HepG2 (cell line): ENCODE data around the gene PGA5. TPM values are rescaled to one million over a fixed set of nuclear protein-coding genes. Genes with fewer than 3 reads are reported as not detected.
A peak's percentile ranks its signal among the peaks of the same experiment; 100 is the strongest.

Experiments used
- ATAC-seq: fragments of 200-7000 bp; cut with Tn5 transposase; 3 replicates; pipeline ENCODE4 v1.9.1; 2020; ENCODE audit warnings: mild to moderate bottlenecking, moderate library complexity
- BruUV-seq: library from RNA; stranded (reverse); fragments of 400-500 nt; replicated peaks from 2 replicates; lab custom pipeline; 2021; lab: Mats Ljungman, UMichigan
- CTCF ChIA-PET: fragments of 300-600 bp; formaldehyde crosslinking; extraction: SDS; loops from one replicate; lab custom pipeline; 2021; ENCODE audit warnings: low total read pairs, inconsistent platforms, low intra/inter-chr PET ratio; lab: Yijun Ruan, JAX
- POLR2A ChIA-PET: fragments of 350-600 bp; sonication (Branson Sonifier 250); formaldehyde crosslinking; loops from one replicate; lab custom pipeline; 2020; ENCODE audit warnings: antibody characterized with exemption, inconsistent platforms; lab: Yijun Ruan, JAX
- DNase-seq: peaks from one replicate; pipeline ENCODE4 v3.0.0-alpha.2; 2015; ENCODE audit warnings: low spot score
- FAIRE-seq: peaks from 3 replicates; lab custom pipeline; 2011; peaks lifted over from hg19 to GRCh38; lab: Jason Lieb, UNC
- H2AFZ ChIP-seq: one replicate; pipeline ENCODE4 v1.6.1; 2011; ENCODE audit warnings: low read length, inconsistent platforms
- H3K27ac ChIP-seq: fragments of 300-600 bp; 3 replicates; pipeline ENCODE4 v1.8.0; 2011; ENCODE audit warnings: mixed run types, mild to moderate bottlenecking, mixed read lengths, low read length, inconsistent platforms; ENCODE audit not compliant: insufficient read depth; ENCODE audit errors: extremely low read length
- H3K27me3 ChIP-seq, 2 experiments: fragments of 200-600 bp in 1 of 2; 2 replicates in 1 of 2; 3 replicates in 1 of 2; pipeline versions ENCODE4 v1.6.0 to v1.8.0; 2011; ENCODE audit warnings: low read length in 2 of 2, mild to moderate bottlenecking in 2 of 2, moderate library complexity in 2 of 2, inconsistent platforms in 1 of 2; ENCODE audit not compliant: insufficient read depth in 2 of 2, control insufficient read depth in 1 of 2
- H3K36me3 ChIP-seq, 2 experiments: fragments of 200-600 bp in 1 of 2; replicated peaks in 1 of 2; 2 replicates in 1 of 2; 3 replicates in 1 of 2; pipeline versions ENCODE4 v1.5.1 to v1.8.0; 2011; ENCODE audit warnings: low read length in 2 of 2, inconsistent platforms in 1 of 2; ENCODE audit not compliant: insufficient read depth in 2 of 2, control insufficient read depth in 1 of 2
- H3K4me1 ChIP-seq: 2 replicates; pipeline ENCODE4 v1.5.1; 2012; ENCODE audit warnings: low read length, inconsistent platforms; ENCODE audit not compliant: insufficient read depth
- H3K4me2 ChIP-seq: 2 replicates; pipeline ENCODE4 v1.6.0; 2011; ENCODE audit warnings: low read depth, low read length, inconsistent platforms
- H3K4me3 ChIP-seq, 3 experiments: fragments of 200-600 bp in 1 of 3; sonication (generic), shearing (Covaris generic) in 1 of 3; replicated peaks in 1 of 3; 2 replicates each; pipeline ENCODE4 v1.5.1; 2011 to 2016; ENCODE audit warnings: low read length in 3 of 3, inconsistent platforms in 2 of 3, low read depth in 2 of 3, mild to moderate bottlenecking in 2 of 3, control low read depth in 1 of 3, mixed read lengths in 1 of 3; ENCODE audit not compliant: insufficient read depth in 1 of 3
- H3K79me2 ChIP-seq: one replicate; pipeline ENCODE4 v1.6.1; 2011; ENCODE audit warnings: low read length, inconsistent platforms; ENCODE audit not compliant: insufficient read depth
- H3K9ac ChIP-seq: 2 replicates; pipeline ENCODE4 v1.6.0; 2011; ENCODE audit warnings: mild to moderate bottlenecking, low read depth, low read length, inconsistent platforms; ENCODE audit not compliant: insufficient read depth
- H3K9me3 ChIP-seq: 2 replicates; pipeline ENCODE4 v1.5.1; 2012; ENCODE audit warnings: mild to moderate bottlenecking, low read length
- H4K20me1 ChIP-seq: 2 replicates; pipeline ENCODE4 v1.6.0; 2011; ENCODE audit warnings: inconsistent platforms, mild to moderate bottlenecking, low read length, moderate library complexity; ENCODE audit not compliant: insufficient read depth
- DR1 ChIP-seq: sonication (generic); formaldehyde crosslinking; IDR thresholded peaks from 2 replicates; pipeline ENCODE4 v1.8.0; 2021; ENCODE audit warnings: mild to moderate bottlenecking, missing genetic modification reagents, inconsistent platforms
- IKZF4 ChIP-seq: sonication (generic); formaldehyde crosslinking; IDR thresholded peaks from 2 replicates; pipeline ENCODE4 v1.5.1; 2020; ENCODE audit warnings: borderline replicate concordance, mild to moderate bottlenecking, low read depth, missing genetic modification reagents; ENCODE audit errors: not compliant biosample characterization
- KMT2A ChIP-seq: sonication (generic); formaldehyde crosslinking; IDR thresholded peaks from 2 replicates; pipeline ENCODE4 v1.4.0; 2020; ENCODE audit warnings: missing genetic modification reagents
- NFKBIZ ChIP-seq: IDR thresholded peaks from 2 replicates; pipeline ENCODE4 v1.6.1; 2018; ENCODE audit warnings: missing genetic modification reagents, missing compliant biosample characterization
- RBM22 ChIP-seq: fragments of 200-400 bp; formaldehyde crosslinking; optimal IDR thresholded peaks from 2 replicates; pipeline ENCODE3; 2017; ENCODE audit warnings: mild to moderate bottlenecking, low read length, moderate library complexity
- SOX5 ChIP-seq: IDR thresholded peaks from 2 replicates; pipeline ENCODE4 v1.6.1; 2016; ENCODE audit warnings: borderline replicate concordance
- ZKSCAN1 ChIP-seq: fragments of 150-350 bp; IDR thresholded peaks from 2 replicates; pipeline ENCODE4 v1.6.1; 2014; ENCODE audit warnings: low read length
- ZNF629 ChIP-seq: sonication (generic); formaldehyde crosslinking; conservative IDR thresholded peaks from 2 replicates; pipeline ENCODE4 v1.5.0; 2020; ENCODE audit warnings: missing genetic modification reagents
- WGBS: methylation state at CpG from one replicate; pipeline ENCODE4 v1.1.6; 2017; ENCODE audit warnings: low lambda C conversion rate; 5-methylcytosine and 5-hydroxymethylcytosine counted together
- in situ Hi-C: cut with HindIII; loops from 2 replicates; pipeline ENCODE4 v1.10.0; 2017; ENCODE audit warnings: low pct_unique_long_range_greater_than_20kb; ENCODE audit not compliant: extremely low pct_ligation_motif_present
- intact Hi-C: fragments of 100-400 bp; cut with micrococcal nuclease; formaldehyde crosslinking; loops from one replicate; pipeline ENCODE4 v1.10.0; 2022; ENCODE audit not compliant: unreplicated experiment
- polyA plus RNA-seq, 8 experiments: library from polyadenylated mRNA; depleted of rRNA in 3 of 8; stranded (reverse) in 7 of 8; unstranded in 1 of 8; fragments of >200 nt; fragmentation: Illumina TruSeq in 4 of 8; extraction: Trizol in 4 of 8; gene quantifications; 2 replicates each; pipeline versions ENCODE4 v1.2.1 to v1.2.3, GENCODE V29; 2011 to 2016; ENCODE audit warnings: low read depth in 4 of 8, missing spikeins in 1 of 8, mixed read lengths in 1 of 8; ENCODE audit not compliant: insufficient read depth in 1 of 8
- total RNA-seq, 5 experiments: library from RNA; depleted of rRNA; stranded (reverse); fragments of >200 nt; fragmentation: Illumina TruSeq; extraction: Trizol; gene quantifications; 2 replicates each; pipeline ENCODE4 v1.2.3, GENCODE V29; 2016; ENCODE audit warnings: low read depth in 1 of 5

The PGA5 gene
- total and polyA plus RNA-seq, 2 of the 13 experiments (the other 11 are each of a cell fraction or from before 2014, with no cell fraction given): not detected

DNA sequence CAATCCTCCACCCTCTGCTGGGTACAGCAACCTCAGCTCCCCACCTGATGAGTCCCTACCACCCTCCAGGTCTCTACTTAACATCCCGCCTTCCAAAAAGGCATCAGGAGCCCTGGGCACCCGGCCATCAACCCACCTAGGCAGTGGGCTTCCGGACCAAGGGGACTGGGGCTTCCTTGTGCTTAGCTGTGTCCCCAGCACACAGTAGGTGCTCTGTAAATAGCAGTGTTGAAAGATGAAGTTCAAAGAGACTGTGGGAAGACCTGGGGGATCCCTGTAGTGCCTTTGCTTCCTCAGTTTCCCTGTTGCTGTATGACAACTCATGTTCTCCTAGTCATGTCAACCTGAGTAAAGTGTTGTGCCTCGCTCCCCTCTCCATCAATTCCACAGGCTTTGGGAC lies 33.1 kb downstream of the PGA5 start:
- H3K9me3 ChIP-seq: no peaks in the 10 kb centered on the region
- no peak overlapping the region for H3K4me3 ChIP-seq
- no peak for DNase-seq
- CTCF ChIA-PET: no interaction called here
- no peak overlapping the region for H3K27ac ChIP-seq
- FAIRE-seq: no peak
- H2AFZ ChIP-seq: no peak overlapping the region
- POLR2A ChIA-PET: no interaction called here
- H3K79me2 ChIP-seq: no peaks in the 10 kb centered on the region
- no peak for TF ChIP-seq IKZF4
- TF ChIP-seq SOX5 (CRISPR knock-in tag): no peak
- peak; percentile 8 for TF ChIP-seq RBM22
- TF ChIP-seq ZKSCAN1: 0 out of 2 replicates have a peak, but pooled peaks have one; percentile 58
- ATAC-seq: no peak; the same call in 1 of the 3 replicates
- no peak overlapping the region for H3K9ac ChIP-seq
- BruUV-seq: no TSS peak
- peaks cover 5% of the 10 kb centered on the region for H3K4me1 ChIP-seq
- H3K36me3 ChIP-seq: peaks cover 42 to 73% of the 10 kb centered on the region in 2 experiments
- peaks cover 5% of the 10 kb centered on the region; the same call in 1 of the 2 replicates for H4K20me1 ChIP-seq
- intact Hi-C loops (no loop called here), in situ Hi-C loops (no loop called here)
- no peak overlapping the region for H3K4me2 ChIP-seq
- WGBS: 93% methylated on average over 4 of the region's 4 CpGs
- H3K27me3 ChIP-seq: no peaks in the 10 kb centered on the region

GRCh38 chr11:61275191-61275590 lies 34.2 kb downstream of the PGA5 start:
- H3K9ac ChIP-seq: no peak overlapping the region
- H2AFZ ChIP-seq: no peak overlapping the region
- H3K4me3 ChIP-seq: no peak overlapping the region
- FAIRE-seq: no peak
- no peaks in the 10 kb centered on the region for H3K79me2 ChIP-seq
- 96% methylated on average over 4 of the region's 4 CpGs for WGBS
- H3K36me3 ChIP-seq: peaks cover 45 to 83% of the 10 kb centered on the region in 2 experiments
- TF ChIP-seq DR1 (no peak), NFKBIZ (CRISPR knock-in tag) (no peak), KMT2A (CRISPR knock-in tag) (no peak), ZNF629 (CRISPR knock-in tag) (peak; percentile 76)
- BruUV-seq: no TSS peak
- H3K4me2 ChIP-seq: no peak overlapping the region
- H3K9me3 ChIP-seq: no peaks in the 10 kb centered on the region
- H4K20me1 ChIP-seq: peaks cover 5% of the 10 kb centered on the region; the same call in 1 of the 2 replicates
- intact Hi-C loops: no loop called here
- DNase-seq: no peak
- ChIA-PET POLR2A (no interaction called here), CTCF (no interaction called here)
- ATAC-seq: no peak
- no peaks in the 10 kb centered on the region for H3K27me3 ChIP-seq
- H3K27ac ChIP-seq: no peak overlapping the region
- in situ Hi-C loops: no loop called here
- no peaks in the 10 kb centered on the region for H3K4me1 ChIP-seq
